Astrocyte (in vitro differentiated cells and primary cell): ENCODE measurements around the gene GSG1L.

Source experiments
- CTCF ChIP-seq: IDR thresholded peaks from 2 replicates; pipeline ENCODE4 v1.5.1; 2011; ENCODE audit warnings: low read depth, mild to moderate bottlenecking, inconsistent platforms, low read length, moderate library complexity; ENCODE audit not compliant: insufficient read depth
- EZH2 ChIP-seq: IDR thresholded peaks from 2 replicates; pipeline ENCODE4 v1.6.1; 2012; ENCODE audit warnings: mild to moderate bottlenecking, low read length, inconsistent platforms; ENCODE audit not compliant: insufficient read depth

GRCh38 chr16:27907457-27907972, 156.0 kb downstream of the GSG1L start:
- no peak for TF ChIP-seq CTCF
- no peak for TF ChIP-seq EZH2
